Measurements from ENCODE around the gene NOC2L.

GRCh38 chr1:973459-974292, 14.6 kb upstream of the NOC2L start:
- TF ChIP-seq POLR2A (IDR thresholded peaks at IDR 0.05; ENCODE audit: low read length) (no peak), GATA1 (IDR thresholded peaks at IDR 0.05; ENCODE audit: low read depth, low read length) (no peak)
